ENCODE results near the gene WFDC9. TPM values are rescaled to one million over a fixed set of nuclear protein-coding genes. Genes with fewer than 3 reads are reported as not detected.
"Not testable (repeated sequence)": the region's sequence is repeated elsewhere in the genome, so short reads cannot be mapped to it uniquely, and the experiment has no call there.

The WFDC9 gene
- polyA plus RNA-seq, result not detected

- Mint-ChIP-seq H3K27ac (no peak within 1 kb of the TSS), H3K36me3 (no peaks in the 10 kb centered on the region), H3K4me3 (no peak within 1 kb of the TSS), H3K9me3 (no peaks in the 10 kb centered on the region), H3K27me3 (ENCODE audit: low read depth in 3 of 3) (peaks cover 0 to 11% (median 4%) of the 10 kb centered on the region in 3 donors), H3K4me1 (no peaks in the 10 kb centered on the region)
- no peak for DNase-seq
These were observed at the start of gene WFDC9 for GRCh38 chr20:45631184-45631583. Gene WFDC9, minus strand, starts transcription at chr20:45631284. Its CDS starts 21,103 bp downstream, at chr20:45610181.

GRCh38 chr20:45679650-45680049, 48.6 kb upstream of the WFDC9 start:
- Mint-ChIP-seq H3K4me1 (no peaks in the 10 kb centered on the region), H3K4me3 (no peak overlapping the region), H3K9me3 (peaks cover 11 to 31% (median 21%) of the 10 kb centered on the region in 6 donors), H3K27ac (no peak overlapping the region), H3K27me3 (ENCODE audit: low read depth in 3 of 3) (peaks cover 7 to 21% (median 11%) of the 10 kb centered on the region in 3 donors), H3K36me3 (peaks cover 3 to 6% (median 5%) of the 10 kb centered on the region in 3 donors)
- no peak for DNase-seq

- H3K36me3 Mint-ChIP-seq, result peaks cover 0 to 2% (median 0%) of the 10 kb centered on the region in 3 donors
- no peaks in the 10 kb centered on the region for H3K4me1 Mint-ChIP-seq
- no peak overlapping the region for H3K27ac Mint-ChIP-seq
- no peak for DNase-seq
- H3K4me3 Mint-ChIP-seq, result no peak overlapping the region
- peaks cover 0 to 7% (median 2%) of the 10 kb centered on the region in 6 donors for H3K9me3 Mint-ChIP-seq
- H3K27me3 Mint-ChIP-seq (ENCODE audit: low read depth in 3 of 3), result peaks cover 10 to 11% (median 10%) of the 10 kb centered on the region in 3 donors
These were observed 41.7 kb upstream of the WFDC9 start for GRCh38 chr20:45672765-45673164.

- H3K36me3 Mint-ChIP-seq, result no peaks in the 10 kb centered on the region
- no peak for DNase-seq
- H3K27me3 Mint-ChIP-seq (ENCODE audit: low read depth in 3 of 3), result peaks cover 9 to 14% (median 9%) of the 10 kb centered on the region in 3 donors
- H3K4me3 Mint-ChIP-seq, result no peak within 1 kb of the TSS
- no peaks in the 10 kb centered on the region for H3K4me1 Mint-ChIP-seq
- no peak within 1 kb of the TSS for H3K27ac Mint-ChIP-seq
- H3K9me3 Mint-ChIP-seq, result peaks cover 0 to 5% (median 0%) of the 10 kb centered on the region in 6 donors
These were observed 39.1 kb upstream of the WFDC9 start, which contains the start of gene WFDC11 for GRCh38 chr20:45670139-45670538. Gene WFDC11, minus strand, starts transcription at chr20:45670239. Its CDS starts 19,639 bp downstream, at chr20:45650600.

- DNase-seq, H3K36me3 Mint-ChIP-seq, H3K27ac Mint-ChIP-seq, H3K4me1 Mint-ChIP-seq, H3K4me3 Mint-ChIP-seq, H3K9me3 Mint-ChIP-seq: not testable (repeated sequence)
- peaks cover 0 to 11% (median 2%) of the 10 kb centered on the region in 3 donors for H3K27me3 Mint-ChIP-seq (ENCODE audit: low read depth in 3 of 3)
These were observed 26.0 kb upstream of the WFDC9 start for GRCh38 chr20:45657038-45657437.

GRCh38 chr20:45651726-45652125, 20.6 kb upstream of the WFDC9 start:
- not testable (repeated sequence) for H3K4me3 Mint-ChIP-seq, H3K4me1 Mint-ChIP-seq, H3K36me3 Mint-ChIP-seq, H3K27ac Mint-ChIP-seq, DNase-seq, H3K9me3 Mint-ChIP-seq
- H3K27me3 Mint-ChIP-seq (ENCODE audit: low read depth in 3 of 3), result peaks cover 0 to 15% (median 0%) of the 10 kb centered on the region in 3 donors

GRCh38 chr20:45649312-45649863, 18.3 kb upstream of the WFDC9 start:
- Mint-ChIP-seq H3K9me3 (peaks cover 0 to 2% (median 0%) of the 10 kb centered on the region in 6 donors), H3K36me3 (no peaks in the 10 kb centered on the region), H3K27ac (no peak overlapping the region), H3K4me3 (no peak overlapping the region), H3K27me3 (ENCODE audit: low read depth in 3 of 3) (peaks cover 0 to 11% (median 1%) of the 10 kb centered on the region in 3 donors), H3K4me1 (no peaks in the 10 kb centered on the region)
- DNase-seq, result no peak

- Mint-ChIP-seq H3K27ac (no peak overlapping the region), H3K36me3 (no peaks in the 10 kb centered on the region), H3K4me3 (no peak overlapping the region), H3K27me3 (ENCODE audit: low read depth in 3 of 3) (peaks cover 1 to 5% (median 2%) of the 10 kb centered on the region in 3 donors), H3K4me1 (no peaks in the 10 kb centered on the region), H3K9me3 (no peaks in the 10 kb centered on the region)
- DNase-seq, result no peak
These were observed 16.5 kb upstream of the WFDC9 start for GRCh38 chr20:45647441-45648050.

GRCh38 chr20:45646875-45647274, 15.8 kb upstream of the WFDC9 start:
- H3K9me3 Mint-ChIP-seq, result no peaks in the 10 kb centered on the region

GRCh38 chr20:45645869-45646268, 14.8 kb upstream of the WFDC9 start:
- not testable (repeated sequence) for DNase-seq; H3K4me1 Mint-ChIP-seq; H3K36me3 Mint-ChIP-seq; H3K27me3 Mint-ChIP-seq (ENCODE audit: low read depth in 3 of 3); H3K27ac Mint-ChIP-seq; H3K9me3 Mint-ChIP-seq; H3K4me3 Mint-ChIP-seq

More at GRCh38 chr20:45646875-45647274, 15.8 kb upstream of the WFDC9 start:
- Mint-ChIP-seq H3K4me3 (no peak overlapping the region), H3K4me1 (no peaks in the 10 kb centered on the region), H3K36me3 (no peaks in the 10 kb centered on the region), H3K27ac (no peak overlapping the region), H3K27me3 (ENCODE audit: low read depth in 3 of 3) (peaks cover 1 to 5% (median 2%) of the 10 kb centered on the region in 3 donors)
- no peak for DNase-seq

GRCh38 chr20:45641076-45641475, 10.0 kb upstream of the WFDC9 start:
- not testable (repeated sequence) for H3K4me3 Mint-ChIP-seq; H3K27ac Mint-ChIP-seq; H3K27me3 Mint-ChIP-seq (ENCODE audit: low read depth in 3 of 3); H3K9me3 Mint-ChIP-seq; H3K36me3 Mint-ChIP-seq; H3K4me1 Mint-ChIP-seq; DNase-seq

GRCh38 chr20:45639687-45640086, 8.6 kb upstream of the WFDC9 start:
- no peaks in the 10 kb centered on the region for H3K4me1 Mint-ChIP-seq
- H3K9me3 Mint-ChIP-seq, result no peaks in the 10 kb centered on the region

GRCh38 chr20:45636513-45636912, 5.4 kb upstream of the WFDC9 start:
- H3K4me1 Mint-ChIP-seq, result no peaks in the 10 kb centered on the region
- H3K27ac Mint-ChIP-seq, result no peak overlapping the region
- H3K9me3 Mint-ChIP-seq, result no peaks in the 10 kb centered on the region
- H3K36me3 Mint-ChIP-seq, result no peaks in the 10 kb centered on the region
- no peak for DNase-seq
- H3K27me3 Mint-ChIP-seq (ENCODE audit: low read depth in 3 of 3), result peaks cover 0 to 4% (median 0%) of the 10 kb centered on the region in 3 donors
- no peak overlapping the region for H3K4me3 Mint-ChIP-seq

More at GRCh38 chr20:45639687-45640086, 8.6 kb upstream of the WFDC9 start:
- Mint-ChIP-seq H3K27me3 (ENCODE audit: low read depth in 3 of 3) (peaks cover 0 to 3% (median 2%) of the 10 kb centered on the region in 3 donors), H3K4me3 (no peak overlapping the region), H3K36me3 (no peaks in the 10 kb centered on the region), H3K27ac (no peak overlapping the region)
- DNase-seq, result no peak

GRCh38 chr20:45630371-45630770, 713 bp downstream of the WFDC9 start:
- DNase-seq, result no peak
- H3K27me3 Mint-ChIP-seq (ENCODE audit: low read depth in 3 of 3), result peaks cover 0 to 11% (median 5%) of the 10 kb centered on the region in 3 donors

More at GRCh38 chr20:45630371-45630770, 713 bp downstream of the WFDC9 start:
- H3K36me3 Mint-ChIP-seq, result no peaks in the 10 kb centered on the region
- H3K4me3 Mint-ChIP-seq, result no peak overlapping the region
- H3K4me1 Mint-ChIP-seq, result no peaks in the 10 kb centered on the region
- no peaks in the 10 kb centered on the region for H3K9me3 Mint-ChIP-seq
- no peak overlapping the region for H3K27ac Mint-ChIP-seq

Data from immature natural killer cell (primary cell).